WTC11 (cell line): ENCODE data around the gene INKA2. TPM values are rescaled to one million over a fixed set of nuclear protein-coding genes. Genes with fewer than 3 reads are reported as not detected.

ENCODE experiments used
- ARID4B ChIP-seq: sonication (generic); formaldehyde crosslinking; IDR thresholded peaks from 2 replicates; pipeline ENCODE4 v1.8.0; 2023; ENCODE audit warnings: missing genetic modification reagents, mild to moderate bottlenecking, borderline replicate concordance
- ATF1 ChIP-seq: sonication (generic); formaldehyde crosslinking; IDR thresholded peaks from 2 replicates; pipeline ENCODE4 v1.8.1; 2023; ENCODE audit warnings: mild to moderate bottlenecking, moderate library complexity, missing genetic modification reagents
- ATF6 ChIP-seq: sonication (generic); formaldehyde crosslinking; IDR thresholded peaks from 2 replicates; pipeline ENCODE4 v1.8.1; 2023; ENCODE audit warnings: mild to moderate bottlenecking, missing genetic modification reagents
- CDX4 ChIP-seq: fragments of 250-450 bp; sonication (Bioruptor Pico); IDR thresholded peaks from 2 replicates; pipeline ENCODE4 v1.9.0; 2021; ENCODE audit warnings: moderate library complexity, mild to moderate bottlenecking, inconsistent platforms, borderline replicate concordance
- CREB1 ChIP-seq: sonication (generic); formaldehyde crosslinking; IDR thresholded peaks from 2 replicates; pipeline ENCODE4 v1.8.0; 2023; ENCODE audit warnings: mild to moderate bottlenecking, missing genetic modification reagents
- CTCF ChIP-seq: fragments of 200-600 bp; IDR thresholded peaks from 2 replicates; pipeline ENCODE4 v1.8.0; 2022; ENCODE audit warnings: antibody characterized with exemption
- ESRRA ChIP-seq: sonication (generic); formaldehyde crosslinking; IDR thresholded peaks from 2 replicates; pipeline ENCODE4 v1.8.1; 2022; ENCODE audit warnings: mild to moderate bottlenecking, missing genetic modification reagents, borderline replicate concordance
- FOXP1 ChIP-seq: sonication (generic); formaldehyde crosslinking; IDR thresholded peaks from 2 replicates; pipeline ENCODE4 v1.8.0; 2022; ENCODE audit warnings: missing genetic modification reagents, mild to moderate bottlenecking, moderate library complexity, borderline replicate concordance
- GABPB1 ChIP-seq: sonication (generic); formaldehyde crosslinking; IDR thresholded peaks from 2 replicates; pipeline ENCODE4 v1.8.1; 2023; ENCODE audit warnings: mild to moderate bottlenecking, missing genetic modification reagents
- NFYB ChIP-seq: sonication (generic); formaldehyde crosslinking; conservative IDR thresholded peaks from 2 replicates; pipeline ENCODE4 v1.8.0; 2022; ENCODE audit warnings: low read depth, missing genetic modification reagents
- NR1H2 ChIP-seq: sonication (generic); formaldehyde crosslinking; IDR thresholded peaks from 2 replicates; pipeline ENCODE4 v1.9.0; 2021; ENCODE audit warnings: mild to moderate bottlenecking, moderate library complexity, missing genetic modification reagents
- SP1 ChIP-seq: sonication (generic); formaldehyde crosslinking; conservative IDR thresholded peaks from 2 replicates; pipeline ENCODE4 v1.8.1; 2022; ENCODE audit warnings: missing genetic modification reagents
- TCF7 ChIP-seq: sonication (generic); formaldehyde crosslinking; IDR thresholded peaks from 2 replicates; pipeline ENCODE4 v1.8.0; 2022; ENCODE audit warnings: mild to moderate bottlenecking, low read depth, missing genetic modification reagents, moderate library complexity
- TEAD1 ChIP-seq: sonication (generic); formaldehyde crosslinking; IDR thresholded peaks from 2 replicates; pipeline ENCODE4 v1.8.0; 2022; ENCODE audit warnings: mild to moderate bottlenecking, missing genetic modification reagents
- TEAD4 ChIP-seq: sonication (generic); formaldehyde crosslinking; IDR thresholded peaks from 2 replicates; pipeline ENCODE4 v1.8.0; 2022; ENCODE audit warnings: mild to moderate bottlenecking, missing genetic modification reagents
- TP53 ChIP-seq: sonication (generic); formaldehyde crosslinking; IDR thresholded peaks from 2 replicates; pipeline ENCODE4 v1.8.1; 2023; ENCODE audit warnings: mild to moderate bottlenecking, missing genetic modification reagents
- USF2 ChIP-seq: sonication (generic); formaldehyde crosslinking; IDR thresholded peaks from 2 replicates; pipeline ENCODE4 v1.8.1; 2023; ENCODE audit warnings: mild to moderate bottlenecking, missing genetic modification reagents, moderate library complexity
- ZBTB21 ChIP-seq: sonication (generic); formaldehyde crosslinking; IDR thresholded peaks from 2 replicates; pipeline ENCODE4 v1.8.1; 2023; ENCODE audit warnings: mild to moderate bottlenecking, missing genetic modification reagents, borderline replicate concordance
- ZMAT4 ChIP-seq: fragments of 250-450 bp; sonication (Bioruptor Pico); IDR thresholded peaks from 2 replicates; pipeline ENCODE4 v1.9.0; 2021; ENCODE audit warnings: mild to moderate bottlenecking
- ZNF232 ChIP-seq: sonication (generic); formaldehyde crosslinking; IDR thresholded peaks from 2 replicates; pipeline ENCODE4 v1.8.0; 2022; ENCODE audit warnings: mild to moderate bottlenecking, missing genetic modification reagents
- ZNF317 ChIP-seq: sonication (generic); formaldehyde crosslinking; IDR thresholded peaks from 2 replicates; pipeline ENCODE4 v1.8.1; 2023; ENCODE audit warnings: low read depth, mild to moderate bottlenecking, moderate library complexity, missing genetic modification reagents, borderline replicate concordance
- ZNF425 ChIP-seq: fragments of 250-450 bp; sonication (Bioruptor Pico); conservative IDR thresholded peaks from 2 replicates; pipeline ENCODE4 v1.9.0; 2021; ENCODE audit warnings: mild to moderate bottlenecking
- ZNF671 ChIP-seq: fragments of 250-450 bp; sonication (Bioruptor Pico); IDR thresholded peaks from 2 replicates; pipeline ENCODE4 v1.8.0; 2021; ENCODE audit warnings: mild to moderate bottlenecking
- total RNA-seq: library from RNA; stranded (reverse); gene quantifications from 3 replicates; pipeline ENCODE4 v1.2.3, GENCODE V29; 2021
- TF ChIP-seq, protein P1 (sequence below): sonication (generic); formaldehyde crosslinking; IDR thresholded peaks from 2 replicates; pipeline ENCODE4 v1.8.0; 2023; ENCODE audit warnings: missing genetic modification reagents

The INKA2 gene
- total RNA-seq, 1 experiment from 2014 or later, result 20.1 TPM

GRCh38 chr1:111739194-111739924 lies at the start of gene INKA2 (continued):
- TF ChIP-seq, protein P1, sequence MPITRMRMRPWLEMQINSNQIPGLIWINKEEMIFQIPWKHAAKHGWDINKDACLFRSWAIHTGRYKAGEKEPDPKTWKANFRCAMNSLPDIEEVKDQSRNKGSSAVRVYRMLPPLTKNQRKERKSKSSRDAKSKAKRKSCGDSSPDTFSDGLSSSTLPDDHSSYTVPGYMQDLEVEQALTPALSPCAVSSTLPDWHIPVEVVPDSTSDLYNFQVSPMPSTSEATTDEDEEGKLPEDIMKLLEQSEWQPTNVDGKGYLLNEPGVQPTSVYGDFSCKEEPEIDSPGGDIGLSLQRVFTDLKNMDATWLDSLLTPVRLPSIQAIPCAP (CRISPR knock-in tag), result no peak
- TF ChIP-seq NR1H2 (no peak; the same call in 1 of the 2 replicates), SP1 (CRISPR knock-in tag) (peak; percentile 56; the same call in 1 of the 2 replicates), ZNF671 (CRISPR knock-in tag) (no peak), ARID4B (CRISPR knock-in tag) (0 out of 2 replicates have a peak, but pooled peaks have one; percentile 60), ESRRA (peak; percentile 37; the same call in 1 of the 2 replicates), ATF1 (no peak), TEAD4 (CRISPR knock-in tag) (no peak), ATF6 (CRISPR knock-in tag) (peak; percentile 44; the same call in 1 of the 2 replicates), ZMAT4 (CRISPR knock-in tag) (no peak), GABPB1 (CRISPR knock-in tag) (peak; percentile 55), CTCF (no peak), FOXP1 (CRISPR knock-in tag) (peak; percentile 65; the same call in 1 of the 2 replicates), NFYB (CRISPR knock-in tag) (peak; percentile 91), ZNF425 (CRISPR knock-in tag) (no peak), ZNF232 (CRISPR knock-in tag) (no peak; the same call in 1 of the 2 replicates), TCF7 (CRISPR knock-in tag) (no peak), CREB1 (CRISPR knock-in tag) (no peak), CDX4 (CRISPR knock-in tag) (no peak), ZNF317 (CRISPR knock-in tag) (no peak), TEAD1 (CRISPR knock-in tag) (no peak), ZBTB21 (CRISPR knock-in tag) (no peak), TP53 (no peak; the same call in 1 of the 2 replicates), USF2 (CRISPR knock-in tag) (peak; percentile 84)
